Gastroesophageal sphincter (tissue), 4 donors: ENCODE measurements around the gene LIMS2. TPM values are rescaled to one million over a fixed set of nuclear protein-coding genes. Genes with fewer than 3 reads are reported as not detected.

Source experiments
- ATAC-seq: fragments of 150-250 bp; one replicate; pipeline ENCODE4 v1.9.1; 2016; ENCODE audit warnings: mild to moderate bottlenecking, moderate library complexity
- H3K27ac ChIP-seq, 4 donors: fragments of 200-600 bp; sonication (generic) in 3 of 4; 1 replicate in 3 of 4; 2 replicates in 1 of 4; pipeline ENCODE4 v1.5.1; 2016 to 2019
- H3K27me3 ChIP-seq: fragments of 200-600 bp; sonication (generic); one replicate; pipeline ENCODE4 v1.5.1; 2019
- H3K36me3 ChIP-seq, 2 donors: fragments of 200-600 bp; sonication (generic); one replicate each; pipeline ENCODE4 v1.5.1; 2019; ENCODE audit warnings: control low read depth in 1 of 2
- H3K4me1 ChIP-seq, 3 donors: fragments of 200-600 bp; sonication (generic); 1 replicate in 2 of 3; 2 replicates in 1 of 3; pipeline ENCODE4 v1.5.1; 2016 to 2019; ENCODE audit warnings: control low read depth in 2 of 3
- H3K4me3 ChIP-seq, 2 donors: fragments of 200-600 bp; sonication (generic); one replicate each; pipeline ENCODE4 v1.5.1; 2019; ENCODE audit warnings: mild to moderate bottlenecking in 1 of 2, moderate library complexity in 1 of 2
- H3K9me3 ChIP-seq, 3 donors: fragments of 200-600 bp; sonication (generic); one replicate each; pipeline ENCODE4 v1.5.1; 2017 to 2019; ENCODE audit warnings: control low read depth in 2 of 3
- EP300 ChIP-seq: sonication (generic); formaldehyde crosslinking; IDR thresholded peaks from one replicate; pipeline ENCODE4 v1.6.1; 2017; ENCODE audit warnings: antibody characterized with exemption, mild to moderate bottlenecking
- POLR2A ChIP-seq, 2 donors: fragments of 450-650 bp; IDR thresholded peaks; one replicate each; pipeline ENCODE4 v1.6.1; 2017; ENCODE audit warnings: antibody characterized with exemption in 2 of 2, mild to moderate bottlenecking in 2 of 2, moderate library complexity in 1 of 2
- POLR2AphosphoS5 ChIP-seq: sonication (generic); formaldehyde crosslinking; IDR thresholded peaks from one replicate; pipeline ENCODE4 v1.6.1; 2017; ENCODE audit warnings: antibody characterized with exemption
- WGBS, 2 donors: methylation state at CpG; one replicate each; pipeline ENCODE4 v1.1.5; 2018; ENCODE audit warnings: low coverage in 1 of 2; 5-methylcytosine and 5-hydroxymethylcytosine counted together
- total RNA-seq, 4 donors: library from RNA; depleted of rRNA; stranded (reverse); fragments of >200 nt; gene quantifications; one replicate each; pipeline ENCODE4 v1.1.0, GENCODE V29; 2016
- TF ChIP-seq, protein P1 (sequence below), 4 experiments: fragments of 200-600 bp in 2 of 4; fragments of 450-650 bp in 2 of 4; sonication (generic) in 1 of 4; IDR thresholded peaks; one replicate each; pipeline ENCODE4 v1.5.1; 2017 to 2019; ENCODE audit warnings: antibody characterized with exemption in 4 of 4, mild to moderate bottlenecking in 2 of 4, moderate library complexity in 2 of 4

The LIMS2 gene
- total RNA-seq, 4 donors from 2014 or later, result 81.4 to 275 (median 124) TPM

DNA sequence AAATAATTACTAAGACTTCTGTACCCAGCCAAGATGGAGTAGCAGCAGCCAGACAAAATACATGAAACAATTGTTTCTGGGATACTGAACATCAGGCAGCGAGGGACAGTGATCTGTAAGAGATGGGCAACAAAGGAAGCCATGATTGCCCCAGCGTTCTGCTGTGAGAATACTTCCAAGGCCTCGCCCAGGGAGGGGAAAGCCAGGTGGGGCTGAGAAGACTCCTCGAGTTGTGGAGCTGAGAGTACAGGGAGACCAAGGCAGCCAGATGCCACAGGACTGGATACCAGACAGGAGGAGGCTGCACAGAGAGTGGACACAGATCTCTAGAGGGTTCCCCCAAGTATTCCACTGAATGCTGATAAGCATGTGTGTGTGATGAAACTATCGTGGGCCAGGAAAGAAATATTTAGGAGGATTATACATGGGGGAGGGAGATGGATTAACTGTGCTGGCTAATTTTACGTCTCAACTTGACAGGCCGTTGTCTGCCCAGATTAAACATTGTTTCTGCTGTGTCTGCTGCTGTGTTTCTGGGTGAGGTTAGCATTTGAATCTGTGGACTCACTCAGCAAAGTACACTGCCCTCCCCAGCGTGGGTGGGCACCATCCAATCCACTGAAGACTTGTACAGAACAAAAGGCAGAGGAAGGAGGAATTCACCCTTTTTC, 10.2 kb upstream of the LIMS2 start:
- WGBS, 2 donors, result 54 to 61% methylated on average over 7 to 8 of the region's 8 CpGs
- peak overlapping the region in 2 of 4 donors; percentile 45 to 53 for H3K27ac ChIP-seq
- H3K4me3 ChIP-seq, result no peak overlapping the region
- no peak for ATAC-seq
- no peaks in the 10 kb centered on the region for H3K9me3 ChIP-seq
- no peak for TF ChIP-seq EP300
- TF ChIP-seq, protein P1, sequence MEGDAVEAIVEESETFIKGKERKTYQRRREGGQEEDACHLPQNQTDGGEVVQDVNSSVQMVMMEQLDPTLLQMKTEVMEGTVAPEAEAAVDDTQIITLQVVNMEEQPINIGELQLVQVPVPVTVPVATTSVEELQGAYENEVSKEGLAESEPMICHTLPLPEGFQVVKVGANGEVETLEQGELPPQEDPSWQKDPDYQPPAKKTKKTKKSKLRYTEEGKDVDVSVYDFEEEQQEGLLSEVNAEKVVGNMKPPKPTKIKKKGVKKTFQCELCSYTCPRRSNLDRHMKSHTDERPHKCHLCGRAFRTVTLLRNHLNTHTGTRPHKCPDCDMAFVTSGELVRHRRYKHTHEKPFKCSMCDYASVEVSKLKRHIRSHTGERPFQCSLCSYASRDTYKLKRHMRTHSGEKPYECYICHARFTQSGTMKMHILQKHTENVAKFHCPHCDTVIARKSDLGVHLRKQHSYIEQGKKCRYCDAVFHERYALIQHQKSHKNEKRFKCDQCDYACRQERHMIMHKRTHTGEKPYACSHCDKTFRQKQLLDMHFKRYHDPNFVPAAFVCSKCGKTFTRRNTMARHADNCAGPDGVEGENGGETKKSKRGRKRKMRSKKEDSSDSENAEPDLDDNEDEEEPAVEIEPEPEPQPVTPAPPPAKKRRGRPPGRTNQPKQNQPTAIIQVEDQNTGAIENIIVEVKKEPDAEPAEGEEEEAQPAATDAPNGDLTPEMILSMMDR (IDR thresholded peaks at IDR 0.05), result no peak
- TF ChIP-seq POLR2A (IDR thresholded peaks at IDR 0.05), result no peak
- no peak for TF ChIP-seq POLR2AphosphoS5
- H3K36me3 ChIP-seq, result no peaks in the 10 kb centered on the region
- no peaks in the 10 kb centered on the region for H3K27me3 ChIP-seq
- H3K4me1 ChIP-seq, result peaks cover 0 to 51% (median 20%) of the 10 kb centered on the region in 3 donors

DNA sequence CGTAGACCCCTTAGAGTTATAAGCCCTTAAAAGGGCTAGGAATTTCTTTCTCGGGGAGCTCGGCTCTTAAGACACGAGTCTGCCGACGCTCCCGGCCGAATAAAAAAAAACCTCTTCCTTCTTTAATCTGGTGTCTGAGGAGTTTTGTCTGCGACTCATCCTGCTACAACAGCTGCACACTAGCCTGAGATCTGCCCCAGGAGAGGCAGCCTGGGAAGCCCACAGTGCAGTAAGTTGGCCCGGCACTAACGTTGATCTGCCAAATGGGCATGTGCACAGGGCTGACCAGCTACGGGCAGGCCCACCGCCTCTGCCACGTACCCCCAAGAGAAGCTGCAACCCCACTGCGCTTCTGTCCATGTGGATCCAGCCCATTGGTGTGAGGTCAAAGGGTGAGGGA, 8.4 kb upstream of the LIMS2 start:
- 12 to 29% methylated on average over 6 to 8 of the region's 15 CpGs for WGBS, 2 donors
- Histone ChIP-seq H3K9me3 (no peaks in the 10 kb centered on the region), H3K4me3 (no peak overlapping the region), H3K36me3 (no peaks in the 10 kb centered on the region), H3K27ac (peak overlapping the region; percentile 26 to 80 (median 70)), H3K27me3 (no peaks in the 10 kb centered on the region), H3K4me1 (peaks cover 0 to 63% (median 20%) of the 10 kb centered on the region in 3 donors)
- TF ChIP-seq, protein P1 (IDR thresholded peaks at IDR 0.05), result no peak
- TF ChIP-seq POLR2A (IDR thresholded peaks at IDR 0.05), result no peak
- TF ChIP-seq EP300, result no peak
- no peak for TF ChIP-seq POLR2AphosphoS5
- ATAC-seq, result peak; percentile 5

DNA sequence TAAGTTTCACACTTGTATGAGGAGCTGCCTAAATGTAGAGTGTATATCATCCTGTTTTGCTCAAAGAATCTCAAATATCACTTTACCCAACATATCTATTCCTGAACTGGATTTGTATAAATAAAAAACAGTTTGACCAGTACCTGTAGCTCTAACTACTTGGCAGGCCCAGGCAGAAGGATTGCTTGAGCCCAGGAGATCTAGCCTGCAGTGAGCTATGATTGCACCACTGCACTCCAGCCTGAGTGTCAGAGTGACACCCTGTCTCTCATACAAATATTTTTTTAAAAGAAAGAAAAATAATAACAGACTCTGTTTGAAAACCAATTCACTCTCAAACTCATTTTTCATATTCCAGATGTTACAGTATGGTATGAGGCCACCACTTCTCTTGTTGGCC, 7.7 kb upstream of the LIMS2 start:
- Histone ChIP-seq H3K9me3 (no peaks in the 10 kb centered on the region), H3K4me3 (no peak overlapping the region), H3K27ac (peak overlapping the region; percentile 26 to 80 (median 70)), H3K36me3 (no peaks in the 10 kb centered on the region), H3K4me1 (peaks cover 0 to 70% (median 20%) of the 10 kb centered on the region in 3 donors), H3K27me3 (no peaks in the 10 kb centered on the region)
- ATAC-seq, result no peak
- TF ChIP-seq POLR2AphosphoS5 (no peak), POLR2A (IDR thresholded peaks at IDR 0.05) (no peak), EP300 (no peak)
- TF ChIP-seq, protein P1 (IDR thresholded peaks at IDR 0.05), result no peak

DNA sequence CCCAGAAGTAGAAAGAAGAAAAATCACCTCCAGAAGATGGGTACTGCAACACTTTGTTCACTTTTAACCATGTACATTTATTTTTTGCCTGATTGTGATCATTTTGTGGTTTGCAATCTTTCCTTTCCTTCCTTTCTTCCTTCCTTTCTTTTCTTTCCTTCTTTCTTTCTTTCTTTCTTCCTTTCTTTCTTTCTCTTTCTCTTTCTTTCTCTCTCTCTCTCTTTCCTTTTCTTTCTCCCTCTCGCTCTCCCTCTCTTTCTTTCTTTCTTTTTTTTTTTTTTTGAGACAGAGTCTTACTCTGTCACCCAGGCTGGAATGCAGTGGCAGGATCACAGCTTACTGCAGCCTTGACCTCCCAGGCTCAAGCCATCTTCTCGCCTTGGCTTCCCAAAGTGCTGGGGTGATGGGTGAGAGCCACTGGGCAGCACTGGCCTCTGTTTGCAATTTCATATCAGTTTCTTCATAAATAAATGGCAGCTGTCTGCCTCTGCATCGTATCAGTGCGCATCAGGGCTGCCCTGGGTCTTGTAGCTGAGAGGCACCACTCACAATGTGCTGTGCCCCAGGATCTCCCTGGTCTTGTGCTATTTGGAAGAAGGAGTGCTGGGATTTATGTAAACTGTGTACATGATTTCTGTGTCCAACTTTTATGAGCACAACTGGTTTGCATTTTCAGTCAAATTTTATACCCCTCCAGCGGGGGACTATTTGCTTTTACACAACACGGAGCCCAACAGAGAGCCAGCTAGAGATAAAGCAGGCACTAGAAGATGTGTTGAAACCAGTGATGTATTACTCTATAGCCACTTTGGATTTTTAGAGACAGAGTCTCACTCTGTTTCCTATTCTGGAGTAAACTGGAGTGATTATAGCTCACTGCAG, 6.9 kb upstream of the LIMS2 start:
- WGBS, 2 donors, result 77 to 90% methylated on average over 2 to 3 of the region's 6 CpGs
- ATAC-seq, result no peak
- H3K27ac ChIP-seq, result peak overlapping the region; percentile 26 to 80 (median 70)

More for the DNA sequence above, 6.9 kb upstream of the LIMS2 start:
- H3K9me3 ChIP-seq, result no peaks in the 10 kb centered on the region
- TF ChIP-seq, protein P1 (IDR thresholded peaks at IDR 0.05), result no peak
- TF ChIP-seq POLR2A (IDR thresholded peaks at IDR 0.05) (no peak), EP300 (no peak), POLR2AphosphoS5 (no peak)
- H3K4me3 ChIP-seq, result no peak overlapping the region
- H3K27me3 ChIP-seq, result no peaks in the 10 kb centered on the region
- H3K36me3 ChIP-seq, result no peaks in the 10 kb centered on the region
- H3K4me1 ChIP-seq, result peaks cover 0 to 75% (median 20%) of the 10 kb centered on the region in 3 donors
